ENCODE results near the gene ZNF536. TPM values are rescaled to one million over a fixed set of nuclear protein-coding genes. Genes with fewer than 3 reads are reported as not detected.

ZNF536 gene
- total RNA-seq, 1 experiment from 2014 or later, result 2.7 TPM

- in situ Hi-C loops (cut with HindIII; ENCODE audit: low pct_unique_long_range_greater_than_20kb, low sequenced_read_pairs), result no loop called here
- DNase-seq (ENCODE audit: low read depth, low spot score), result no peak
These were observed 4.1 kb downstream of the ZNF536 start for GRCh38 chr19:30376272-30376671.

- in situ Hi-C loops (cut with HindIII; ENCODE audit: low pct_unique_long_range_greater_than_20kb, low sequenced_read_pairs), result no loop called here
- no peak for DNase-seq (ENCODE audit: low read depth, low spot score)
These were observed 4.7 kb downstream of the ZNF536 start for GRCh38 chr19:30376826-30377425.

GRCh38 chr19:30378701-30379100, 6.5 kb downstream of the ZNF536 start:
- DNase-seq (ENCODE audit: low read depth, low spot score), result no peak
- in situ Hi-C loops (cut with HindIII; ENCODE audit: low pct_unique_long_range_greater_than_20kb, low sequenced_read_pairs), result no loop called here

- in situ Hi-C loops (cut with HindIII; ENCODE audit: low pct_unique_long_range_greater_than_20kb, low sequenced_read_pairs), result no loop called here
- DNase-seq (ENCODE audit: low read depth, low spot score), result no peak
These were observed 7.8 kb downstream of the ZNF536 start for GRCh38 chr19:30379841-30380610.

- in situ Hi-C loops (cut with HindIII; ENCODE audit: low pct_unique_long_range_greater_than_20kb, low sequenced_read_pairs), result no loop called here
- no peak for DNase-seq (ENCODE audit: low read depth, low spot score)
These were observed 9.2 kb downstream of the ZNF536 start for GRCh38 chr19:30381366-30381765.

- in situ Hi-C loops (cut with HindIII; ENCODE audit: low pct_unique_long_range_greater_than_20kb, low sequenced_read_pairs), result no loop called here
- no peak for DNase-seq (ENCODE audit: low read depth, low spot score)
These were observed 13.0 kb downstream of the ZNF536 start for GRCh38 chr19:30385174-30385573.

- DNase-seq (ENCODE audit: low read depth, low spot score), result no peak
- in situ Hi-C loops (cut with HindIII; ENCODE audit: low pct_unique_long_range_greater_than_20kb, low sequenced_read_pairs), result no loop called here
These were observed 13.5 kb downstream of the ZNF536 start for GRCh38 chr19:30385666-30386065.

GRCh38 chr19:30386551-30387143, 14.5 kb downstream of the ZNF536 start:
- DNase-seq (ENCODE audit: low read depth, low spot score), result no peak

GRCh38 chr19:30387311-30388115, 15.3 kb downstream of the ZNF536 start:
- no peak for DNase-seq (ENCODE audit: low read depth, low spot score)
- in situ Hi-C loops (cut with HindIII; ENCODE audit: low pct_unique_long_range_greater_than_20kb, low sequenced_read_pairs), result no loop called here

More at GRCh38 chr19:30386551-30387143, 14.5 kb downstream of the ZNF536 start:
- in situ Hi-C loops (cut with HindIII; ENCODE audit: low pct_unique_long_range_greater_than_20kb, low sequenced_read_pairs), result no loop called here

- in situ Hi-C loops (cut with HindIII; ENCODE audit: low pct_unique_long_range_greater_than_20kb, low sequenced_read_pairs), result no loop called here
- no peak for DNase-seq (ENCODE audit: low read depth, low spot score)
These were observed 16.1 kb downstream of the ZNF536 start for GRCh38 chr19:30388327-30388726.

GRCh38 chr19:30388819-30389218, 16.6 kb downstream of the ZNF536 start:
- no peak for DNase-seq (ENCODE audit: low read depth, low spot score)
- in situ Hi-C loops (cut with HindIII; ENCODE audit: low pct_unique_long_range_greater_than_20kb, low sequenced_read_pairs), result no loop called here

- DNase-seq (ENCODE audit: low read depth, low spot score), result no peak
- in situ Hi-C loops (cut with HindIII; ENCODE audit: low pct_unique_long_range_greater_than_20kb, low sequenced_read_pairs), result no loop called here
These were observed 18.3 kb downstream of the ZNF536 start for GRCh38 chr19:30390356-30390988.

- DNase-seq (ENCODE audit: low read depth, low spot score), result no peak
- in situ Hi-C loops (cut with HindIII; ENCODE audit: low pct_unique_long_range_greater_than_20kb, low sequenced_read_pairs), result no loop called here
These were observed 18.9 kb downstream of the ZNF536 start for GRCh38 chr19:30391052-30391451.

- in situ Hi-C loops (cut with HindIII; ENCODE audit: low pct_unique_long_range_greater_than_20kb, low sequenced_read_pairs), result no loop called here
- DNase-seq (ENCODE audit: low read depth, low spot score), result peak; percentile 64
These were observed 19.7 kb downstream of the ZNF536 start for GRCh38 chr19:30391554-30392551.

- in situ Hi-C loops (cut with HindIII; ENCODE audit: low pct_unique_long_range_greater_than_20kb, low sequenced_read_pairs), result no loop called here
- DNase-seq (ENCODE audit: low read depth, low spot score), result peak; percentile 13
These were observed 20.9 kb downstream of the ZNF536 start for GRCh38 chr19:30393046-30393445.

GRCh38 chr19:30393729-30394480, 21.7 kb downstream of the ZNF536 start:
- DNase-seq (ENCODE audit: low read depth, low spot score), result no peak
- in situ Hi-C loops (cut with HindIII; ENCODE audit: low pct_unique_long_range_greater_than_20kb, low sequenced_read_pairs), result no loop called here

Data from SK-MEL-5 (cell line).